Measurements from ENCODE around the gene CLCA1.
A peak's percentile ranks its signal among the peaks of the same experiment; 100 is the strongest.

The CLCA1 gene

GRCh38 chr1:86468501-86468977, at the start of gene CLCA1:
TSS of gene CLCA1 (plus strand) at chr1:86468927. CDS start at chr1:86468972, 45 bp downstream.
- no peak for DNase-seq

- peak; percentile 4 to 10 for DNase-seq
Observed at GRCh38 chr1:86419277-86419903, 49.3 kb upstream of the CLCA1 start.

GRCh38 chr1:86421601-86422280, 47.0 kb upstream of the CLCA1 start:
- DNase-seq: no peak

GRCh38 chr1:86423473-86423872, 45.3 kb upstream of the CLCA1 start:
- DNase-seq: no peak

GRCh38 chr1:86423873-86424272, 44.9 kb upstream of the CLCA1 start, which contains the start of gene CLCA2:
TSS of gene CLCA2 (plus strand) at chr1:86424171. CDS start at chr1:86424248, 77 bp downstream.
- DNase-seq: no peak

- DNase-seq: no peak
Observed at GRCh38 chr1:86429122-86429725, 39.5 kb upstream of the CLCA1 start.

GRCh38 chr1:86429835-86430234, 38.9 kb upstream of the CLCA1 start:
- no peak for DNase-seq

- no peak for DNase-seq
Observed at GRCh38 chr1:86430376-86430775, 38.4 kb upstream of the CLCA1 start.

- DNase-seq: no peak
Observed at GRCh38 chr1:86434059-86434458, 34.7 kb upstream of the CLCA1 start.

- DNase-seq: no peak
Observed at GRCh38 chr1:86435327-86435726, 33.4 kb upstream of the CLCA1 start.

- DNase-seq: no peak
Observed at GRCh38 chr1:86436041-86436440, 32.7 kb upstream of the CLCA1 start.

- no peak for DNase-seq
Observed at GRCh38 chr1:86441581-86441980, 27.1 kb upstream of the CLCA1 start.

GRCh38 chr1:86441997-86442396, 26.7 kb upstream of the CLCA1 start:
- DNase-seq: no peak

GRCh38 chr1:86445919-86446318, 22.8 kb upstream of the CLCA1 start:
- no peak for DNase-seq

GRCh38 chr1:86447198-86447790, 21.4 kb upstream of the CLCA1 start:
- no peak for DNase-seq

- no peak for DNase-seq
Observed at GRCh38 chr1:86448670-86449069, 20.1 kb upstream of the CLCA1 start.

- DNase-seq: no peak
Observed at GRCh38 chr1:86449103-86449502, 19.6 kb upstream of the CLCA1 start.

GRCh38 chr1:86450847-86451246, 17.9 kb upstream of the CLCA1 start:
- DNase-seq: no peak

- DNase-seq: no peak
Observed at GRCh38 chr1:86453664-86454063, 15.1 kb upstream of the CLCA1 start.

- DNase-seq: no peak
Observed at GRCh38 chr1:86455073-86455472, 13.7 kb upstream of the CLCA1 start.

- DNase-seq: no peak
Observed at GRCh38 chr1:86460998-86461397, 7.7 kb upstream of the CLCA1 start.

GRCh38 chr1:86461482-86461881, 7.2 kb upstream of the CLCA1 start:
- no peak for DNase-seq

GRCh38 chr1:86464819-86465218, 3.9 kb upstream of the CLCA1 start:
- no peak for DNase-seq
